Measurements from ENCODE around the gene IRF1. TPM values are rescaled to one million over a fixed set of nuclear protein-coding genes. Genes with fewer than 3 reads are reported as not detected.

IRF1 gene
- total and polyA plus RNA-seq, 2 of the 8 experiments (the other 6 are each of a cell fraction or from before 2014, with no cell fraction given), result 4.0 to 8.5 TPM

DNA sequence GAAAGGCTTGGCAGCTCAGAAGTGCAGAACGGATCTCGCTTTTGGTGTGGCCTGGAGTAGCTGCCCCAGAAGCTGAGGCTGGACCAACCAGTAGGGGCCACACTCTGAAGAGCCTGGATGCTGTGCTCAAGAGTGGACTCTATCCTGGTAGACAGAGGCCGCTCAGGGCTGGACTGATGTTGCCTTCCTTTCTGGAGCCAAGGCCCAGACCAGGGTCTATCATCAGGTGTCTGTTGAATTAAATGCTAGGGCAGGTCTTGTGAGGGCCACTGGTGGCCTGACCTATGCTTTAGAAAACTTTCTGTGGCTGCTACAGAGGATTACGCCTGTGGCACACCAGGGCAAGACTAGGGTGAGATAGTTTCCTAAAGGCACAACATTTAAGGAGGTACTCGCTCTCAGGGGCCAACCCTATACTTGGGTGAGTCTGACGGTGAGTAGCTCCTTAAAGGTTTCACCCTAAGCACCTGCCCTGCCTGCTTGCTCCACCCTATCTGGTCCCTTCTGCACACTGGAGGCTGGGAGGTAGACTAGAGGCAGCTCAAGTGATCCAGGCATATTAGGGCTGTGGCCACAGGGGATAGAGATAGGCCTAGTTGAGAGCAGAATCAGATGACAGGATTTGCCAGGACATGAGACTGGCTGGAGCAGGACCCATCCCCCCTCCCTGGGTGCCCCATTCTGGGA lies 9.8 kb upstream of the IRF1 start (continued):
- TF ChIP-seq, protein P1, sequence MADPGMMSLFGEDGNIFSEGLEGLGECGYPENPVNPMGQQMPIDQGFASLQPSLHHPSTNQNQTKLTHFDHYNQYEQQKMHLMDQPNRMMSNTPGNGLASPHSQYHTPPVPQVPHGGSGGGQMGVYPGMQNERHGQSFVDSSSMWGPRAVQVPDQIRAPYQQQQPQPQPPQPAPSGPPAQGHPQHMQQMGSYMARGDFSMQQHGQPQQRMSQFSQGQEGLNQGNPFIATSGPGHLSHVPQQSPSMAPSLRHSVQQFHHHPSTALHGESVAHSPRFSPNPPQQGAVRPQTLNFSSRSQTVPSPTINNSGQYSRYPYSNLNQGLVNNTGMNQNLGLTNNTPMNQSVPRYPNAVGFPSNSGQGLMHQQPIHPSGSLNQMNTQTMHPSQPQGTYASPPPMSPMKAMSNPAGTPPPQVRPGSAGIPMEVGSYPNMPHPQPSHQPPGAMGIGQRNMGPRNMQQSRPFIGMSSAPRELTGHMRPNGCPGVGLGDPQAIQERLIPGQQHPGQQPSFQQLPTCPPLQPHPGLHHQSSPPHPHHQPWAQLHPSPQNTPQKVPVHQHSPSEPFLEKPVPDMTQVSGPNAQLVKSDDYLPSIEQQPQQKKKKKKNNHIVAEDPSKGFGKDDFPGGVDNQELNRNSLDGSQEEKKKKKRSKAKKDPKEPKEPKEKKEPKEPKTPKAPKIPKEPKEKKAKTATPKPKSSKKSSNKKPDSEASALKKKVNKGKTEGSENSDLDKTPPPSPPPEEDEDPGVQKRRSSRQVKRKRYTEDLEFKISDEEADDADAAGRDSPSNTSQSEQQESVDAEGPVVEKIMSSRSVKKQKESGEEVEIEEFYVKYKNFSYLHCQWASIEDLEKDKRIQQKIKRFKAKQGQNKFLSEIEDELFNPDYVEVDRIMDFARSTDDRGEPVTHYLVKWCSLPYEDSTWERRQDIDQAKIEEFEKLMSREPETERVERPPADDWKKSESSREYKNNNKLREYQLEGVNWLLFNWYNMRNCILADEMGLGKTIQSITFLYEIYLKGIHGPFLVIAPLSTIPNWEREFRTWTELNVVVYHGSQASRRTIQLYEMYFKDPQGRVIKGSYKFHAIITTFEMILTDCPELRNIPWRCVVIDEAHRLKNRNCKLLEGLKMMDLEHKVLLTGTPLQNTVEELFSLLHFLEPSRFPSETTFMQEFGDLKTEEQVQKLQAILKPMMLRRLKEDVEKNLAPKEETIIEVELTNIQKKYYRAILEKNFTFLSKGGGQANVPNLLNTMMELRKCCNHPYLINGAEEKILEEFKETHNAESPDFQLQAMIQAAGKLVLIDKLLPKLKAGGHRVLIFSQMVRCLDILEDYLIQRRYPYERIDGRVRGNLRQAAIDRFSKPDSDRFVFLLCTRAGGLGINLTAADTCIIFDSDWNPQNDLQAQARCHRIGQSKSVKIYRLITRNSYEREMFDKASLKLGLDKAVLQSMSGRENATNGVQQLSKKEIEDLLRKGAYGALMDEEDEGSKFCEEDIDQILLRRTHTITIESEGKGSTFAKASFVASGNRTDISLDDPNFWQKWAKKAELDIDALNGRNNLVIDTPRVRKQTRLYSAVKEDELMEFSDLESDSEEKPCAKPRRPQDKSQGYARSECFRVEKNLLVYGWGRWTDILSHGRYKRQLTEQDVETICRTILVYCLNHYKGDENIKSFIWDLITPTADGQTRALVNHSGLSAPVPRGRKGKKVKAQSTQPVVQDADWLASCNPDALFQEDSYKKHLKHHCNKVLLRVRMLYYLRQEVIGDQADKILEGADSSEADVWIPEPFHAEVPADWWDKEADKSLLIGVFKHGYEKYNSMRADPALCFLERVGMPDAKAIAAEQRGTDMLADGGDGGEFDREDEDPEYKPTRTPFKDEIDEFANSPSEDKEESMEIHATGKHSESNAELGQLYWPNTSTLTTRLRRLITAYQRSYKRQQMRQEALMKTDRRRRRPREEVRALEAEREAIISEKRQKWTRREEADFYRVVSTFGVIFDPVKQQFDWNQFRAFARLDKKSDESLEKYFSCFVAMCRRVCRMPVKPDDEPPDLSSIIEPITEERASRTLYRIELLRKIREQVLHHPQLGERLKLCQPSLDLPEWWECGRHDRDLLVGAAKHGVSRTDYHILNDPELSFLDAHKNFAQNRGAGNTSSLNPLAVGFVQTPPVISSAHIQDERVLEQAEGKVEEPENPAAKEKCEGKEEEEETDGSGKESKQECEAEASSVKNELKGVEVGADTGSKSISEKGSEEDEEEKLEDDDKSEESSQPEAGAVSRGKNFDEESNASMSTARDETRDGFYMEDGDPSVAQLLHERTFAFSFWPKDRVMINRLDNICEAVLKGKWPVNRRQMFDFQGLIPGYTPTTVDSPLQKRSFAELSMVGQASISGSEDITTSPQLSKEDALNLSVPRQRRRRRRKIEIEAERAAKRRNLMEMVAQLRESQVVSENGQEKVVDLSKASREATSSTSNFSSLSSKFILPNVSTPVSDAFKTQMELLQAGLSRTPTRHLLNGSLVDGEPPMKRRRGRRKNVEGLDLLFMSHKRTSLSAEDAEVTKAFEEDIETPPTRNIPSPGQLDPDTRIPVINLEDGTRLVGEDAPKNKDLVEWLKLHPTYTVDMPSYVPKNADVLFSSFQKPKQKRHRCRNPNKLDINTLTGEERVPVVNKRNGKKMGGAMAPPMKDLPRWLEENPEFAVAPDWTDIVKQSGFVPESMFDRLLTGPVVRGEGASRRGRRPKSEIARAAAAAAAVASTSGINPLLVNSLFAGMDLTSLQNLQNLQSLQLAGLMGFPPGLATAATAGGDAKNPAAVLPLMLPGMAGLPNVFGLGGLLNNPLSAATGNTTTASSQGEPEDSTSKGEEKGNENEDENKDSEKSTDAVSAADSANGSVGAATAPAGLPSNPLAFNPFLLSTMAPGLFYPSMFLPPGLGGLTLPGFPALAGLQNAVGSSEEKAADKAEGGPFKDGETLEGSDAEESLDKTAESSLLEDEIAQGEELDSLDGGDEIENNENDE (IDR thresholded peaks at IDR 0.05; ENCODE audit: insufficient replicate concordance, low read length), result no peak

All from H1 (cell line).